Measurements from ENCODE around the gene HOXA6. TPM values are rescaled to one million over a fixed set of nuclear protein-coding genes. Genes with fewer than 3 reads are reported as not detected.

Gene HOXA6
- total RNA-seq, 4 donors from 2014 or later, result 0.66 to 0.92 TPM; not detected in 2

DNA sequence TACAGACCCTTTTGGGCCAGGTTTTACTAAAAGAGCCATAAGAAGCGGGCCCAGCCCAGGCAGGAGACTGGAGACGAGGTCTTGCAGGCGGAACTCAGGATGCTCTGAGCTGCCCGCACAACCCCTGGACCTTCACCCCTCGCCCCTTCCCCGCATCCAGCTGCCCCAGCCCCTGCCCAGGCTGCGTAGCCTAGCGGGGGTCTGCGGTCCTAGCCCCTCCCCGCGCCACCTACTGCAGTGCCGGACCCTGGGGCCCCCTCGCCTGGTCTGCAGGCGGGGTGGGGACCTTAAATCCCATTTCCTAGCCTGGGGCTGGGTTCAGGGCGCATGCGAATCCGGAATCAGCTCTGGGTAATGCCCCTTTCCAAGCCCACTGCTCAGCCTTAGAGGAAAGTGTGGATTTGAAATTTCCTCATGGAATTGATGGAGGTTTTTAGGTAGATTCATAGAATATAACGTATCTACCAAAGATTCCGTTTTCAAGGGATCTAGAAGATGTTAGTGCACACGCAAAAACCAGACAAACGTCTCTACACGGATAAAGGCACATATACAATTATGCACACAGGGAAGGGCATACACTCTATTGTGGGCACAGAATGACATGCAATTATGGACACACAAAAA, 5.4 kb upstream of the HOXA6 start:
- Histone ChIP-seq H3K4me1 (peaks cover 51 to 68% (median 62%) of the 10 kb centered on the region in 4 donors), H3K9me3 (no peaks in the 10 kb centered on the region), H3K27ac (replicated peaks in 1 of 4) (peak overlapping the region in 1 of 4 donors; percentile 28), H3K4me3 (peak overlapping the region in 3 of 4 donors; percentile 42 to 58 (median 46)), H3K36me3 (no peaks in the 10 kb centered on the region), H3K27me3 (peaks cover 40 to 95% (median 68%) of the 10 kb centered on the region in 4 donors)
- intact Hi-C loops (cut with DNase I), result loop anchor here (10.0 kb wide), 1 partner anchor 1258 kb away; no protein-coding TSS in a partner anchor
- TF ChIP-seq EP300 (IDR thresholded peaks at IDR 0.05) (no peak), POLR2A (IDR thresholded peaks at IDR 0.05; ENCODE audit: low read depth) (no peak), POLR2AphosphoS5 (IDR thresholded peaks at IDR 0.05) (no peak)
- TF ChIP-seq, protein P1, sequence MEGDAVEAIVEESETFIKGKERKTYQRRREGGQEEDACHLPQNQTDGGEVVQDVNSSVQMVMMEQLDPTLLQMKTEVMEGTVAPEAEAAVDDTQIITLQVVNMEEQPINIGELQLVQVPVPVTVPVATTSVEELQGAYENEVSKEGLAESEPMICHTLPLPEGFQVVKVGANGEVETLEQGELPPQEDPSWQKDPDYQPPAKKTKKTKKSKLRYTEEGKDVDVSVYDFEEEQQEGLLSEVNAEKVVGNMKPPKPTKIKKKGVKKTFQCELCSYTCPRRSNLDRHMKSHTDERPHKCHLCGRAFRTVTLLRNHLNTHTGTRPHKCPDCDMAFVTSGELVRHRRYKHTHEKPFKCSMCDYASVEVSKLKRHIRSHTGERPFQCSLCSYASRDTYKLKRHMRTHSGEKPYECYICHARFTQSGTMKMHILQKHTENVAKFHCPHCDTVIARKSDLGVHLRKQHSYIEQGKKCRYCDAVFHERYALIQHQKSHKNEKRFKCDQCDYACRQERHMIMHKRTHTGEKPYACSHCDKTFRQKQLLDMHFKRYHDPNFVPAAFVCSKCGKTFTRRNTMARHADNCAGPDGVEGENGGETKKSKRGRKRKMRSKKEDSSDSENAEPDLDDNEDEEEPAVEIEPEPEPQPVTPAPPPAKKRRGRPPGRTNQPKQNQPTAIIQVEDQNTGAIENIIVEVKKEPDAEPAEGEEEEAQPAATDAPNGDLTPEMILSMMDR (IDR thresholded peaks at IDR 0.05), result no peak
- 40% methylated on average over 21 of the region's 22 CpGs for WGBS
- DNase-seq (ENCODE audit: extremely low spot score), result no peak

DNA sequence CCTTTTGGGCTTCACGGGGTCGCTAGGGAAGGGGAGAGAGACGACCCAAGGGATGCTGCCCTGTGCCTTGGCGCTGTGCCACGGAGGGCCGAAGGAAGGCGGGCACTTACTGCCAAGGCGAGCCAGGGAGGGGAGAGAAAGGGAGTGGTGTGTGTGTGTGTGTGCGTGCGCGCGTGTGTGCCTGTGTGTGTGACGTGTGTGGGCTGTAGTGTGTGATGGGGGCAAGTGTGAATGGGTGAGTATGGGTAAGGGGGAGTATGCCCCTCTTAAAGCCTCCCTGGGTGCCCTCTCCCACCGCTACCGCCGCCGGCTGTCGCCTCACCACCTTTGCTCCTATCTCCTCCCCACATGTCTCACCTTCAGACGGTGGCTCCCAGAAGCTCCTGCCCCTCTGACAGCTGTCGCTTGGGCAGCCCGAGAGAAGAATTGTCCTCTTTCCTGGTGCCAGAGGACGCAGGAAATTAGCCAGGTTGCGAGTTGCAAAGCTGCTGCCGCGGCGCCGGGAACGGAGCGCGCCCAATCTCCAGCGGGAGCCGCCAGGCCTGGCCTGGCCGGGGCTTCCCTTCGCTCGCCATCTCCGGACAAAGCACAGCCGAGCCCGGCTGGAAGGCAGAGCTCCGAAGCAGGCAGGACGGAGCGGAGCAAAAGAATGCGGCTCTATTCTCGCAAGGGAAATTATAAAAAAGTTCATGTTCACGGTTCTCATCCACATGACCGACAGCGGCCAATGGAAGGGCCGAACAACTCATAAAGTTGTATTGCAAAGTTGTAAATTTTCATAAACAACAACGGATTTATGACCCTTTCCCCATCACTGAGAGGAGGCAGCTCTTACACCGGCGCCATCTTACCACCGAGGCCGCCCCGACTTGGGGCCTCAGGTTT, 4.6 kb upstream of the HOXA6 start, which contains the start of gene HOXA3:
TSS of gene HOXA3 (minus strand) at position 653 of the 885 bp plus-strand sequence. CDS start 41,943 bp downstream, outside the sequence.
- intact Hi-C loops (cut with DNase I), result loop anchor here (10.0 kb wide), 1 partner anchor 1257 kb away; no protein-coding TSS in a partner anchor
- Histone ChIP-seq H3K4me3 (peak within 1 kb of the TSS; percentile 41 to 58 (median 44)), H3K27ac (replicated peaks in 1 of 4) (peak within 1 kb of the TSS in 2 of 4 donors; percentile 18 to 28), H3K9me3 (no peaks in the 10 kb centered on the region), H3K4me1 (peaks cover 55 to 70% (median 66%) of the 10 kb centered on the region in 4 donors), H3K36me3 (no peaks in the 10 kb centered on the region), H3K27me3 (peaks cover 40 to 95% (median 64%) of the 10 kb centered on the region in 4 donors)
- DNase-seq (ENCODE audit: extremely low spot score), result no peak
- 18% methylated on average over 33 of the region's 53 CpGs for WGBS
- TF ChIP-seq POLR2AphosphoS5 (IDR thresholded peaks at IDR 0.05), result peak in 1 of 2 donors; percentile 13
- TF ChIP-seq, protein P1 (IDR thresholded peaks at IDR 0.05), result no peak
- no peak for TF ChIP-seq EP300 (IDR thresholded peaks at IDR 0.05)

DNA sequence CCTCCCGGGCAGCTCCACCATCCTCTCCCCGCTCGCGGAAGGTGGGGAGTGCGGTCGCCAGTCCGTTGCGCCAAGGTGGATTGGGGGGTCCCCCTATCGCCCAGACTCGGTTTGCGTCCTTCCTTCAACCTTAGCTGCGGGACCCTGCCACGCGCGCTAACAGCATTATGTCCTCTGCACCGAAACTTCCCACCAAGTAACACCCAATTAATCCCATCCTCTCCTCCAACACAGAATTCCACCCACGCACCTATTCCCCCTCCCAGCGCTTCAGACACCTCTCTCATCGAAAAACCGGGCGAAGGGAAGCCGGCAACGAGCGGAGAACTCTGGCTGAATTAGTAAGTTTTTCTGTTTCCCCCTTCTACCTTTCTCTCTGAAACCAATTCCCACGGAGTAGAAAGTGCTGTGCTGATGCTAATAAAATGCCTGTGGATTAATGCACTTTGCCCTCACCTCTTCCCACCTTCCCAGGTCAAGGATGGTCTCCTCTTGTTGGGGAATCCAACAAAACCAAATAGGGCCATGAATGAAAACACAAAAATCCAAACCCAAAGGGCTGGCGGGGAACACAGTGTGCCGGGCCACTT, 3.9 kb upstream of the HOXA6 start:
- Histone ChIP-seq H3K4me3 (peak overlapping the region; percentile 41 to 58 (median 44)), H3K27me3 (peaks cover 35 to 95% (median 59%) of the 10 kb centered on the region in 4 donors), H3K27ac (replicated peaks in 1 of 4) (peak overlapping the region in 3 of 4 donors; percentile 1 to 21 (median 10)), H3K9me3 (no peaks in the 10 kb centered on the region), H3K36me3 (no peaks in the 10 kb centered on the region), H3K4me1 (peaks cover 52 to 64% (median 60%) of the 10 kb centered on the region in 4 donors)
- DNase-seq (ENCODE audit: extremely low spot score), result no peak
- TF ChIP-seq POLR2A (IDR thresholded peaks at IDR 0.05; ENCODE audit: low read depth), result no peak
- no peak for TF ChIP-seq POLR2AphosphoS5 (IDR thresholded peaks at IDR 0.05)
- TF ChIP-seq, protein P1 (IDR thresholded peaks at IDR 0.05), result no peak
- no peak for TF ChIP-seq EP300 (IDR thresholded peaks at IDR 0.05)
- intact Hi-C loops (cut with DNase I), result loop anchor here (10.0 kb wide), 1 partner anchor 1257 kb away; no protein-coding TSS in a partner anchor
- WGBS, result 12% methylated on average over 15 of the region's 27 CpGs

DNA sequence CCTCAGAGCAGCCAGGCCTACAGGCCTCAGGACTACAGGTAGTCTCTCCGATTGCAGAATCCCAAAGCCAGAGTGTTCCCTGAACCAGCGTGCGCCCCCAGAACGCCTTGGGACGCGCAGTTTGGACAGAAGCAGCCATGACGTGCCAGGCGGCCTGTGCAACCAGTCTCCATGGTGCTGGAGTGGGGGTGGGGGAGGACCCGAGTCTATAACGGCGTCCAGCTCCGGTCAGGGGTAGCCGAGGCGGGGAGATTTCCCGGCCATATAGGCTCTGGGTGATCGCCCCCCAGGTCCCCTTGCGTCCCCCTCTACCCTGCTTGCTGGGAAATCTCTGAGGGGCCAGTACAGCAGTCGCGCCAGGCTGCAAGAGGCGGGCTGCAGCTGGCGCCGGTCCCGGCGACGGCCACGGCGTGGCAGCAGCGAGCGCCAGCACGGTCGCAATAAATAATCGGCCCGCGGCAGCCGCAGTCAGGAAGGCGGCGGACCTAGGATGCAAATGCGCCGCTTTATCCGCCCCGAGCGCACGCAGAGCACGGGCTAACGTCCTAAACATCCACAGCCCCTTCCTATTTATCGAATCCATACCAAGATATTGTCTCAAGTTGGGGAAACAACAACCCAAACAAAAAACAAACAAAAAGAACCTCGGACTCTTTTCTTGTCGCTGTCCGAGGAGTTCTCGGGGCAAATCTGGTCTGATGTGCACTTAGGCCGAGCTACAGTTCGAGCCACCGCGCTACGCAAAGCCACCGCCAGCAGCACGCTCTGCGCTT, 3.2 kb upstream of the HOXA6 start:
- Histone ChIP-seq H3K4me3 (peak overlapping the region; percentile 41 to 58 (median 44)), H3K9me3 (no peaks in the 10 kb centered on the region), H3K27ac (replicated peaks in 1 of 4) (peak overlapping the region in 3 of 4 donors; percentile 1 to 21 (median 10)), H3K36me3 (no peaks in the 10 kb centered on the region), H3K27me3 (peaks cover 28 to 91% (median 52%) of the 10 kb centered on the region in 4 donors), H3K4me1 (peaks cover 45 to 57% (median 53%) of the 10 kb centered on the region in 4 donors)
- 4% methylated on average over 18 of the region's 58 CpGs for WGBS
- TF ChIP-seq, protein P1 (IDR thresholded peaks at IDR 0.05), result peak; percentile 77 to 93 (median 80)
- TF ChIP-seq POLR2A (IDR thresholded peaks at IDR 0.05; ENCODE audit: low read depth), result no peak
- peak; percentile 70 to 83 for TF ChIP-seq POLR2AphosphoS5 (IDR thresholded peaks at IDR 0.05)
- no peak for TF ChIP-seq EP300 (IDR thresholded peaks at IDR 0.05)
- intact Hi-C loops (cut with DNase I), result loop anchor here (10.0 kb wide), 1 partner anchor 1256 kb away; no protein-coding TSS in a partner anchor
- no peak for DNase-seq (ENCODE audit: extremely low spot score)

Measured in esophagus muscularis mucosa (tissue), 4 donors.